Colon (tissue), 2 donors: Measurements from ENCODE around the gene CHST10.

Source experiments
- FAIRE-seq: peaks from 2 replicates; lab custom pipeline; 2012; peaks lifted over from hg19 to GRCh38; lab: Jason Lieb, UNC
- donor health status: control.
- donor health status: control.

The CHST10 gene

GRCh38 chr2:100413571-100413970, 3.9 kb downstream of the CHST10 start:
- no peak for FAIRE-seq

GRCh38 chr2:100412881-100413321, 4.6 kb downstream of the CHST10 start:
- no peak for FAIRE-seq

GRCh38 chr2:100412466-100412865, 5.0 kb downstream of the CHST10 start:
- no peak for FAIRE-seq

GRCh38 chr2:100411841-100412292, 5.6 kb downstream of the CHST10 start:
- no peak for FAIRE-seq

- no peak for FAIRE-seq
Measured at GRCh38 chr2:100409975-100410647, 7.4 kb downstream of the CHST10 start.

GRCh38 chr2:100409461-100409860, 8.0 kb downstream of the CHST10 start:
- FAIRE-seq: no peak

- no peak for FAIRE-seq
Measured at GRCh38 chr2:100408941-100409340, 8.5 kb downstream of the CHST10 start.

- no peak for FAIRE-seq
Measured at GRCh38 chr2:100408104-100408503, 9.4 kb downstream of the CHST10 start.

- FAIRE-seq: no peak
Measured at GRCh38 chr2:100407563-100407962, 9.9 kb downstream of the CHST10 start.

- FAIRE-seq: no peak
Measured at GRCh38 chr2:100407073-100407472, 10.4 kb downstream of the CHST10 start.

- FAIRE-seq: no peak
Measured at GRCh38 chr2:100406120-100406508, 11.4 kb downstream of the CHST10 start.

GRCh38 chr2:100405403-100406119, 11.9 kb downstream of the CHST10 start:
- FAIRE-seq: no peak

- FAIRE-seq: no peak
Measured at GRCh38 chr2:100404411-100404810, 13.1 kb downstream of the CHST10 start.

- FAIRE-seq: no peak
Measured at GRCh38 chr2:100403722-100404121, 13.7 kb downstream of the CHST10 start.

- FAIRE-seq: no peak
Measured at GRCh38 chr2:100401268-100401667, 16.2 kb downstream of the CHST10 start.

- no peak for FAIRE-seq
Measured at GRCh38 chr2:100399714-100400113, 17.8 kb downstream of the CHST10 start.

GRCh38 chr2:100397976-100398375, 19.5 kb downstream of the CHST10 start:
- FAIRE-seq: no peak

- no peak for FAIRE-seq
Measured at GRCh38 chr2:100397118-100397860, 20.2 kb downstream of the CHST10 start.

GRCh38 chr2:100396483-100396882, 21.0 kb downstream of the CHST10 start:
- FAIRE-seq: no peak

- FAIRE-seq: no peak
Measured at GRCh38 chr2:100395532-100396350, 21.7 kb downstream of the CHST10 start.

GRCh38 chr2:100394111-100394641, 23.3 kb downstream of the CHST10 start:
- FAIRE-seq: no peak

- FAIRE-seq: no peak
Measured at GRCh38 chr2:100393362-100393761, 24.1 kb downstream of the CHST10 start.
